ENCODE results near the gene HCK. TPM values are rescaled to one million over a fixed set of nuclear protein-coding genes. Genes with fewer than 3 reads are reported as not detected.

HCK gene
- total RNA-seq, 2 donors from 2014 or later, result 0.24 to 0.40 TPM

DNA sequence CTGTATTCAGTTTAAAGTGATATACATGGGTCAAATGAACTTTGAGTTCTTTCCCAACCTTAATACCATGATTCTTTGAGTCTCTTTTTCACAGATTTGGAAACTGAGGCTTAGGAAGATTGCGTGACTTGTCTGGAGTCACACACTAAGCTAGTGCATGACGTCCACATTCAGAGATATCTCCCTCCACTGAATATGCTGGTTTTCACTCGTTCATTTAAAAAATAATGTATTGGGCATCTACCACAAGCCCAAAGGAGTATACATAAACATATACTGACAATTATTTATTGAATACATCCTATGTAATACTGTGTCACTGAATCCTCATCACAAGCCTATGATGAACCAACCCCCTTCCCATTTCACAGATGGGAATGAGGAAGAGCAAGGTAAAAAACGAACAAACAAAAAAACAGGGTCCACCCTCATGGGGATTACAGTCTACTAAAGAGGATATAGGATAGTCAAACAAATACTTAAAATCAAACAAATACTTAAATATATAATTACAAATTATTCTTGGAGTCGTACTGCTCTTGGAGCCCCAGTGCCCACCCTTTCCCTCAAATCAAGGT is 56.9 kb downstream of the HCK start:
- Mint-ChIP-seq H3K9me3 (no peaks in the 10 kb centered on the region), H3K4me1 (peaks cover 7% of the 10 kb centered on the region), H3K27me3 (ENCODE audit: insufficient read depth) (peaks cover 14% of the 10 kb centered on the region), H3K4me3 (peak overlapping the region; percentile 98), H3K36me3 (ENCODE audit: low read depth) (peaks cover 8% of the 10 kb centered on the region), H3K27ac (no peak overlapping the region)
- DNase-seq, result no peak
- peak overlapping the region; percentile 93 for H3K4me3 ChIP-seq (ENCODE audit: low read length)
- peak overlapping the region; percentile 98 for H3K9ac ChIP-seq (ENCODE audit: extremely low read depth, low read length, poor library complexity, severe bottlenecking)
- no peaks in the 10 kb centered on the region for H3K9me3 ChIP-seq (ENCODE audit: control insufficient read depth, low read length)
- TF ChIP-seq, protein P1, sequence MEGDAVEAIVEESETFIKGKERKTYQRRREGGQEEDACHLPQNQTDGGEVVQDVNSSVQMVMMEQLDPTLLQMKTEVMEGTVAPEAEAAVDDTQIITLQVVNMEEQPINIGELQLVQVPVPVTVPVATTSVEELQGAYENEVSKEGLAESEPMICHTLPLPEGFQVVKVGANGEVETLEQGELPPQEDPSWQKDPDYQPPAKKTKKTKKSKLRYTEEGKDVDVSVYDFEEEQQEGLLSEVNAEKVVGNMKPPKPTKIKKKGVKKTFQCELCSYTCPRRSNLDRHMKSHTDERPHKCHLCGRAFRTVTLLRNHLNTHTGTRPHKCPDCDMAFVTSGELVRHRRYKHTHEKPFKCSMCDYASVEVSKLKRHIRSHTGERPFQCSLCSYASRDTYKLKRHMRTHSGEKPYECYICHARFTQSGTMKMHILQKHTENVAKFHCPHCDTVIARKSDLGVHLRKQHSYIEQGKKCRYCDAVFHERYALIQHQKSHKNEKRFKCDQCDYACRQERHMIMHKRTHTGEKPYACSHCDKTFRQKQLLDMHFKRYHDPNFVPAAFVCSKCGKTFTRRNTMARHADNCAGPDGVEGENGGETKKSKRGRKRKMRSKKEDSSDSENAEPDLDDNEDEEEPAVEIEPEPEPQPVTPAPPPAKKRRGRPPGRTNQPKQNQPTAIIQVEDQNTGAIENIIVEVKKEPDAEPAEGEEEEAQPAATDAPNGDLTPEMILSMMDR (conservative IDR thresholded peaks at IDR 0.05), result no peak
- no peak overlapping the region for H3K27ac ChIP-seq (ENCODE audit: low read depth, low read length)
- H3K27me3 ChIP-seq (ENCODE audit: control insufficient read depth, insufficient read depth, low read length, poor library complexity, severe bottlenecking), result peaks cover 10% of the 10 kb centered on the region
- H3K4me1 ChIP-seq (ENCODE audit: control insufficient read depth, insufficient read depth, low read length), result no peaks in the 10 kb centered on the region
- WGBS, 2 experiments (ENCODE audit: insufficient coverage in 1 of 2, insufficient read length in 1 of 2), result 64 to 86% methylated on average over 1 to 4 of the region's 5 CpGs
- no peaks in the 10 kb centered on the region for H3K36me3 ChIP-seq (ENCODE audit: control insufficient read depth, insufficient read depth, low read length)

DNA sequence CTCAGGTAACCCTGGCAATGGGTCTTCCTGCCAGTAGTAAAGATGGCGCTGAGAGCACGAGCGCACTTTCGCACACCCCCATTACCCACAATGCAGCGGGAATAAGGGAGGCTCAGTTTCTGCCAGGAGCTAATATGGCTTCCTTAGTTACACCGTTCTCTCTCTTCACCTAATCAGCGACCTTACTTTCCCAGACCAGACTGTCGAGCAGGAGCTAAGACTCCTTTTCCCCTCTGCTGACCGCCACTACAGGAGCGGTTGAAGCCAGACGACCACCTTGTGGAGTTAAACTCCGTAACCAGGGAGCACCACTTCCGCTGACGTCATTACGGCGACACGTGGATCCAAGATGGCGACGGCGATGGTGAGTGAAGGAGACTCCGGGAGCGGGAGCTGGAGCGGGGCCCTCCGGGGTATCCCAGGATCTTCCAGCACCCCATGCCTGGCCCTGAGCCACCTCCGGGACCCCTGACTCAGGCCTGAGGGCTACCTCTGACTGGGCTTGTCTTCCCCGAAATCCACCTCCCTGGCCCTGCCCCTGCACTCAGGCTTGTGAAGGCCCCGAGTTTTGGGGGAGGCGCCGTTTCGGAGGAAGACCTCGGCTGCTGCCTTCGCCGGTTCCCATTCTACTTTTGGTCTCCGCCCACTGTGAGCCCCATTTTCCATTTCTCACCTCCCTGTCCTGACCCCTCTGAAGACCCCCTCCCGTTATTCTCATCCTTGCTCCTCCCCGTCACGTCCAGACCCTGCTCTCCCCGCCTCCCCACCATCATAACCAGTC is 57.5 kb downstream of the HCK start, which contains the start of gene TM9SF4:
Gene TM9SF4, plus strand, starts transcription at position 323 of the 781 bp plus-strand sequence. Its CDS starts 27 bp downstream, at position 350.
- Histone ChIP-seq H3K9ac (ENCODE audit: extremely low read depth, low read length, poor library complexity, severe bottlenecking) (peak within 1 kb of the TSS; percentile 98), H3K27me3 (ENCODE audit: control insufficient read depth, insufficient read depth, low read length, poor library complexity, severe bottlenecking) (peaks cover 4% of the 10 kb centered on the region), H3K9me3 (ENCODE audit: control insufficient read depth, low read length) (no peaks in the 10 kb centered on the region), H3K4me1 (ENCODE audit: control insufficient read depth, insufficient read depth, low read length) (peaks cover 2% of the 10 kb centered on the region), H3K36me3 (ENCODE audit: control insufficient read depth, insufficient read depth, low read length) (no peaks in the 10 kb centered on the region), H3K27ac (ENCODE audit: low read depth, low read length) (peak within 1 kb of the TSS; percentile 95), H3K4me3 (ENCODE audit: low read length) (peak within 1 kb of the TSS; percentile 93)
- DNase-seq, result peak; percentile 97
- Mint-ChIP-seq H3K9me3 (no peaks in the 10 kb centered on the region), H3K4me1 (peaks cover 10% of the 10 kb centered on the region), H3K27me3 (ENCODE audit: insufficient read depth) (peaks cover 7% of the 10 kb centered on the region), H3K4me3 (peak within 1 kb of the TSS; percentile 98), H3K36me3 (ENCODE audit: low read depth) (peaks cover 8% of the 10 kb centered on the region), H3K27ac (peak within 1 kb of the TSS; percentile 100)
- TF ChIP-seq, protein P1 (conservative IDR thresholded peaks at IDR 0.05), result no peak
- 0% methylated on average over 15 to 38 of the region's 38 CpGs for WGBS, 2 experiments (ENCODE audit: insufficient coverage in 1 of 2, insufficient read length in 1 of 2)

DNA sequence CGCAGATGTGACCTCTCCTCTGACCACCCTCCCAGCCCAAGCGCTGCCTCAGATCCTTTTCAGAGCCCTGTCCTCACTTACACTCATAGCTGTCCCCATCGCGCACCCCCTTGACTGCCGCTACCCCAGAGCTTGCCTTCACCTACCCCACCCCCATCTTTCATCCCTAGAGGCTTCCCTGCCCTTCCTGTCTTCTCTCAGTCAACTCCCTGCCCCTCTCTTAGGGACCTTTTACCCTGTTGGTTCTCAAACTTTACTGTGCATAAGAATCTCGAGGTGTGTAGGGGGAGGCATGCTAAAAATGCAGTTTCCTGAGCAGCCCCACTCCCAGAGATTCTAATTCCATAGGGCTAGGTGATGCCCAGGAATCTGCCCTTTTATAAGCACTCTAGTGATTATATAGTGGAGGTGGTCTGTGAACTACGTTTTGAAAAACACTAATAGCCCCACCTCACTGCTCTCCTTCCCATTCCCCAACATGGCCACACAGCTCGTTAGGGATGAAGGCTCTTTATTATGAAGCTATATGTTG is 58.2 kb downstream of the HCK start:
- Histone ChIP-seq H3K4me3 (ENCODE audit: low read length) (peak overlapping the region; percentile 93), H3K27me3 (ENCODE audit: control insufficient read depth, insufficient read depth, low read length, poor library complexity, severe bottlenecking) (no peaks in the 10 kb centered on the region), H3K9me3 (ENCODE audit: control insufficient read depth, low read length) (no peaks in the 10 kb centered on the region), H3K9ac (ENCODE audit: extremely low read depth, low read length, poor library complexity, severe bottlenecking) (peak overlapping the region; percentile 98), H3K36me3 (ENCODE audit: control insufficient read depth, insufficient read depth, low read length) (no peaks in the 10 kb centered on the region), H3K4me1 (ENCODE audit: control insufficient read depth, insufficient read depth, low read length) (peaks cover 8% of the 10 kb centered on the region), H3K27ac (ENCODE audit: low read depth, low read length) (no peak overlapping the region)
- H3K4me1 Mint-ChIP-seq, result peaks cover 16% of the 10 kb centered on the region
- peaks cover 2% of the 10 kb centered on the region for H3K27me3 Mint-ChIP-seq (ENCODE audit: insufficient read depth)
- WGBS, 2 experiments (ENCODE audit: insufficient coverage in 1 of 2, insufficient read length in 1 of 2), result 0 to 5% methylated on average over 3 to 7 of the region's 8 CpGs
- no peaks in the 10 kb centered on the region for H3K9me3 Mint-ChIP-seq
- H3K36me3 Mint-ChIP-seq (ENCODE audit: low read depth), result peaks cover 10% of the 10 kb centered on the region
- H3K4me3 Mint-ChIP-seq, result peak overlapping the region; percentile 98
- no peak for DNase-seq
- peak overlapping the region; percentile 100 for H3K27ac Mint-ChIP-seq
- TF ChIP-seq, protein P1 (conservative IDR thresholded peaks at IDR 0.05), result no peak
